M059J (cell line): ENCODE measurements around the gene AP2A1. TPM values are rescaled to one million over a fixed set of nuclear protein-coding genes. Genes with fewer than 3 reads are reported as not detected.

ENCODE experiments used
- DNase-seq: peaks from one replicate; pipeline ENCODE4 v3.0.0-alpha.2; 2012; ENCODE audit warnings: low read depth
- total RNA-seq: library from RNA; depleted of rRNA; stranded (reverse); fragments of >200 nt; shearing (Covaris generic); gene quantifications from 2 replicates; pipeline ENCODE4 v1.2.3, GENCODE V29; 2014

The AP2A1 gene
- total RNA-seq, 1 experiment from 2014 or later = 113 TPM

DNA sequence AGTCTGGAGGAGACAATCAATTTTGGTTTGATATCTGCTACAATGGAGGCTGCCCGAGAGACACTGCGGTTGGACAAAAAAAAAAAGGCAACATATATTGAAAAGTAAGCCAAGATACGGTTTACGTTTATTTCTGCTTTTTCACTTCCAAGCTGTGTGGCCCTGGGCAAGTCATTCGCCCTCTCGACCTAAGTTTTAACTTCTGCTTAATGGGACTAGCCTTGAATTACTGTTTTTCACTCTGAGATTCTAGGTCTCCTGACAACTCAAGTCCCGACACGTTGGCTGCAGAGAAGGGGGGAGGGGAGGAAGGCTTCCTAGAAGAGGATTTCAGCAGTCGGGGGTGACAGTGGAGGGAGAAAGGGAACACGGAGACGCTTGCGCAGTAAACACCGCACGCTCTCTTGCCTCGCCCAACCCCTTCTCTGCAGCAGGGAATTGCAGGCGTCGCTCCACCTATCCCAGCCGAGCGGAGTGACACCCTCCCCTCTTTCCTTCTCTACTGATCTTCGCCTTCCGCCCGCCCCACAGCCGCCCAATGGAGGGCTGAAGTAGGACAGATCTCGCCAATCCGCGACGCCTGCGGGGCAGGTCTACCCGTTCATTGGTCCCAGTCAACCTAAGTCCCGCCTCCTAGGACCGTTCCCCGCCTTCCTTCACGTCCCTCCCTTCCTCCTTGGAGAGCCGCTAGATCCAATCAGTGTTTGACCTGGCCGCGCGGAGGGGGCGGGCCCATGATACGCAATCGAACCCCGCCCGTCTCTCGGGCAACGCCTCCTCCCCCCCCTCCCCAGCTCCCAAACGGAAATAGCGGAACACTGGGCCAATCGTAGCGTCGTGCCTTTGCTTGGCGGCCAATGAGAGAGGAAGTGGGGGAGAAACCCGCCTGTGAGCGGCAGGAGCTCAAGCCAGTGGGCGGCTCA lies 533 bp upstream of the AP2A1 start:
- DNase-seq = peak; percentile 100

DNA sequence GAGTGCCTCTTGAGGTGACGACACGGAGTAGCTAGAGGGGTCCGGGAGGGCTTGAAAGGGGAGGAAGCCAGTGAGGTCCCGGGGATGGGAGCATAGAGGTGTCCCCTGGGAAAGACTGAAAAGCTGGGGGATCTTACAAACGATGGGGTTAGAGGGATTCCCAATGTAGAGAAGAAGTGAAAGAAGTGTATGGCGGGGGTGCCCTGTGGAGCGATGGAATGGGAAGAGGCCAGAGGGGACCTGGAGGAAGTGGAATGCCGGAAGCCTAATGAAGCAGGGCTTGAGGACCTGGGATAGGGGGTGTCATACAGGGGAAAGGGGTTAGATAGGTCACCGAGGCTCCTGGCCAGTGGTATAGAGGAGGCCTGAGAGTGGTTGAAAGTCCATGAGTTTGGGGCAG lies 580 bp downstream of the AP2A1 start:
- DNase-seq = peak; percentile 37

DNA sequence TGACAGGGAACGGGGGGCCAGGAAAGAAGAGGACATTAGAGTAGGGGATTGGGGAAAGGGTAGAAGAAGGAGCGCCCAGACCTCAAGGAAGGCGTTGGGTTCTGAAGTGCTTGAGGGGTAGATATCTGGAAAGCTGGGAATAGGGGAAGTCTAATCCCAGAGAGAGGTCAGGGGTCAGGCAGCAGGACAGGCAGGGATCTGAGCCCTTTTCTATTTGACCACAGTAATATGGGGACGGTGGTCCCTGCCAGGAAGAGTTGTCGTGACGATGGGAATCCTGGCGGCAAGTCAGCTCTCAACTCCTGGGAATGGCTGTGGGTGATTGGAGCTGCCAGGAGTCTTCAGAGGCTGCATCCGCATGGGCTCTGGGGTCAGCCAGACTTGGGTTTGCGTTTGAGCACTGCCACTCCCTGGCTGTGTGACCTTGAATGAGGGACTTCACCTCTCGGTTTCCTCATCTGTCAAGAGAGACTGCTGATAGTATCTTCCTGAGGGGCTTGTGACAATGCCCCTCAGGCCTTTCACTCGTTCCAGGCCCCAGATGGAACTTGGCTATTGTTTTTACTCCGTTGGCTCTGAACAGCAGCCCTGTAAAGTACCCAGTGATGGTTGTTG lies 1.3 kb downstream of the AP2A1 start:
- DNase-seq = no peak

DNA sequence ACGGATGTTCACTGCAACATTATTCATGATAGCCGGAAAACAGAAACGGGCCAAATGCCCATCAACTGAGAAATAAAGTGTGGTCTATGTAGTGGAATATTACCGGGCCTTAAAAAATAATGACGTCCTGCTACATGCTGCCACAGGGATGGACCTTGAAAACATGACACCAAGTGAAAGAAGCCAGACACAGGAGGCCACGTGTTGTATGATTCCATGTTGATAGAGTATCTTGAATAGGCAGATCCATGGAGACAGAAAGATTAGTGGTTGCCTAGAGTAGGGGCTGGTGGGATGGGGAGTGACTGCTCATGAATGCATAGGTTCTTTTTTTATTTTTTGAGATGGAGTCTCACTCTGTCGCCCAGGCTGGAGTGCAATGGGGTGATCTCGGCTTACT lies 3.7 kb downstream of the AP2A1 start:
- no peak for DNase-seq

DNA sequence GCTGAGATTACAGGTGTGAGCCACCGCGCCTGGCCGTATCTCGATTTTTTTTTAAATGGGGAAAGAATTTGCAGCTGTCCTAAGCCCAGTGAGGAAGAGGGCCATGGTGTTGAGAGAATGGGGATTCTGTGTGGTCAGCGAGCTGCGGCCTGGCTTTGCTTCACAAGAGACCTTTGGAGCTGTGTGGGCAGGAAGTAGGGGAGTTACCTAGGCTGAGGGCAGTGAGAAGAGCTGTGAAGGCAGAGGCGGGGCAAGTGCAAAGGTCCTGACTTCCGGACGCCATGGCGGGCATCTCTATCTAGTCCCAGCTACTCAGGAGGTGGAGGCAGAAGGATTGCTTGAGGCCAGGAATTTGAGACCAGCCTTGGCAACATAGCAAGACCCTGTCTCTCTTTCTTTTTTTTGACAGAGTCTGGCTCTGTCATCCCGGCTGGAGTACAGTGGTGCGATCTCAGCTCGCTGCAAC lies 4.9 kb downstream of the AP2A1 start:
- DNase-seq = no peak

DNA sequence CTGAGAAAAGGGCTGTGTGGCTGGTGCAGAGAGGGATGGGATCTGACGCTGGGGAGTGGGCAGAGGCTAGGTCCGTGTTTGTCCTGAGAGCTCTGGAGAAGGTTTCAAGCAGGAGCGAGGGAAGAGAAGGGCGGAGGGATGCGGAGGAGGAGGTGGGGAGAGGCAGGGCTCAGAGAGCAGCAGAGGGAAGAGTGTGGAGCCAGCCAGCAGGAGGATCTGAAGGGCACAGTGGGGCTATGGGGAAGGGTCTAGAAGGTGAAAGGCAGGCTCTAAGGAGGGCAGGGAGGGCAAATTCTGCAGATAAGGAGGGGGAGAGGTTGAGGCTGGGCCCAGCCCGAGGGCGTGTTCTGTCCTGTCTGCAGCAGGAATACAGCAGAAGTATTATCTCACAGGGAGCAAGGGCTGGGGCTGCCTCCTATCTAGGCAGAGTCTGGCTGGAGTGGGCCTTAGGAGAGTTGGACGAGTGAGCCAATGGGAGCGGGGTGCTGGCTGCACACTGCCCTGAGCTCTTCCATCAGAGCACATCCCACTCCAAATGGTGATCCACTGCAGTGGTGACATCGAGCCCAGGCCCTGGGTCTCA lies 6.1 kb downstream of the AP2A1 start:
- no peak for DNase-seq

DNA sequence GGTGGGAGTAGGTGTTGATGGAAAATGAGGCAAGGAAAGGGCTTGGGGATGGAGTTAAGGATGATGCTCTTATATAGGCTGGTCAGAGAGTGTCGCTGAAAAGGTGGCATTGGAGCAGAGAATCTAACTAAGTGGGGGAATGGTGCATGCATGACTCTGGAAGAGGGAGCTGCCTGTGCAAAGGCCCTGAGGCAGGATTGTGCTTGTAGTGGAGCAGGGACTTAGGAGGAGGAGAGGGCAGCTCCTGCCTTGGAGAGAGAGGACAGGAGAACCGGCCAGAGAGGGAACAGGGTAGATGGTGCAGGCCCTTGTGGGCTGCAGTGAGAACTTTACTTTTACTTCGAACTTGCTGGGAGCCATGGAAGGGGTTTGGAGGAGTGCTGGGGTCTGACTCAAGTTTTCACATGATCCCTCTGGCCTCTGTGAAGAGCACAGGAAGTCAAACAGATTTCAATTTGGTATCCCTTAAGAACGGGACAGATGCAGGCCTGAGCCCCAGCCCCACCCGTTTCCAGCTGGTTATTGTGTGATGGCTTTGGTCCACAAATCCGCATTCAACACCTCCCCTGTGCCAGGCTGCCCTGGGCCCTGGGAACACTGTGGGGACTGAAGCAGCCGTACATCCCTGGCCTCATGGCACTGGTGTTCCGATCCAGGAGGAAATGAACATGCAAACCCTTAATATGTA lies 7.0 kb downstream of the AP2A1 start:
- DNase-seq = no peak

DNA sequence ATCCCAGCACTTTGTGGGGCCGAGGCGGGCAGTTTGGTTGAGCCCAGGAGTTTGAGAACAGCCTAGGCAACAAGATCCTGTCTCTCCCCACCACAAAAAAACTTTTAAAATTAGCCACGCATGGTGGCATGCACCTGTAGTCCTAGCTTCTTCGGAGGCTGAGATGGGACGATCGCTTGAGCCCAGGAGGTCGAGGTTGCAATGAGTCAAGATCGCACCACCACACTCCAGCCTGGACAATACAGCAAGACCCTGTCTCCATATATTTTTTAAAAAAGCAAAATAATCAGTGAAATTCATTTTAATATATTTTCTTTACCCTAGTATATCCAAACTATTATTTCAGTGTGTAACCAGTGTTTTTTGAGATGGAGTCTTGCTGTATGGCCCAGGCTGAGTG lies 8.2 kb downstream of the AP2A1 start:
- no peak for DNase-seq

DNA sequence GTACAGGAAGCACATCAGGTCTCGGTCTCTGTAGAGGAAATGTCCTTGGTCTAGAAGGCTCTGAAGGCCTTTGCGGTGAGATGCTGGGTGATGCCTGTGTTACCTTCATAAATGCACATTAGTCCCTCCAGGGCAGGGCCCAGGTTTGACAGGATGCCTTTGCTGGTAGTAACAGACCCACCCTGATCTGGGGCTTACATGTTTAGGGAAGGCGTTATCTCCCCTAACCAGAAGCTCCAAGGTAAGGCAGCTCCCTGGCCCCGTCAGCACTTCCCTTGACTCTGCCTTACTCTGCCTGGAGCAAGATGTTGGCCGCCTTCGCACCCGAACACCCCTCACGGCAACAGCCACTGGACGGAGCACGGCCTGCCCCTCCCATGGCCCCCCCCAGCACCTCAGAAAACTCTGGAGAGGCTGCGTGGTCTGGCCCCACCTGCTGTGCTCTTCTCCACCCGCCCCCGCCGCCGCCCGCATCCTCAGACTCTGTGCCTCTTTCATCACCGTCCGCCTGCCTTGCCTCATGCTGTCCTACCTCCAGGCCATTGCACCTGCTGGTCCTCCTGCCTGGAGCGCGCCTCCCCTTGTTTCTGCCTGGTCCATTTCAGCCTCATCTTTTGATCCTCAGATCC lies 9.1 kb downstream of the AP2A1 start:
- no peak for DNase-seq

DNA sequence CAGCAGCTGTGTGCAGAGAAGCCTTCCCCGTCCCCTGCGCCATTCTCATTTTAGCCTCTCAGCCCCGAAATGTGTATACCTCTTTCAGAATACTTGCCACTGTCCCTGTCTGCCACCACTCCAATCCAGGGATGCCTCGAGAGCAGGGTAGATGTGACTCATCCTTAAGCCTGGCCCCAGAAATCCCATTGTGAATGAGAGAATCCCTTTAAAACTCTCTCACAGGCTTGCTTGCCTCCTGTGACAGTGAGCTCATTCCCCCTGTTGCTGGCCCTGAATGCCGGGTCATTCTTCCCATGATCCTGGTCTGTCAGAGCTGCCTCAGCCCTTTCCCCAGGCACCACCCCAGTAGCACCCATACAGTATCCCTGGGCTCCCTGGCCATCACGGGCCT lies 9.6 kb downstream of the AP2A1 start:
- DNase-seq = no peak

DNA sequence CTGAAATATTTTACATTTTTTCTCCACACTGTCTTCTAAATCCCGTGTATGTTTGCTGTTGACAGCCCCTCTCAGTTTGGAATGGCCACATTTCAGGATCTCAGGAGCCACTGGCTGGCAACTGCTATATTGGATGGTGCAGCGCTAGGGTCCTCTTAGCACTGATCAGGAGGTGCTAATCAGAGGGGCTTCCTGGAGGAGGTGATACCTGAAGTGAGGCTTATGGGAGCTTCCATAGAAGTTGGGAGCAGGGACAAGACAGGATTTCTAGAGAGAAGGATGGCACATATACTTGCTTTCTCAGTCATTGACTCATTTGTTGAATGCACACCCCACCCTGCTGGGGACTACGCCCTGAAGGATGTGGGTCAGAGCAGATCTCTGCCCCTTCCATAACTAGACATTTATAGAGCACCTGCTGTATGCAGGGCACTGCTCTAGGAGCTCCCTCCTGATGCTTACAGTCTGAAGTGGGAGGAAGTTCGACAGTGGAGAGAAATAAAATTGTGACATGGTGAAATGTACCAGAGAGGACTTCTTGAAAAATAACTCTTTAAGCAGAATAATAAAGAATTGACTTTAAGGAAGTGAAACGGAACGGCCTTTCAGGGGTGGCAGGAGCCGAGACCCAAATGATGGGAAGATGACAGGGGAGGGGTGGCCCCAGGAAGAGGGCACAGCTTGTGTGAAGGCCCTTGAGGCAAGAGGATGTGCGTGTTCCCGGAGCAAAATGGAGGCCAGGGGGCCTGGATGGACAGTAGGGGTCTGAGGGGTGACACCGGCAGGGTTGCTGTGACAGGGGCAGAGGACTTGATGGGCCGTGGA lies 13.1 kb downstream of the AP2A1 start:
- no peak for DNase-seq

DNA sequence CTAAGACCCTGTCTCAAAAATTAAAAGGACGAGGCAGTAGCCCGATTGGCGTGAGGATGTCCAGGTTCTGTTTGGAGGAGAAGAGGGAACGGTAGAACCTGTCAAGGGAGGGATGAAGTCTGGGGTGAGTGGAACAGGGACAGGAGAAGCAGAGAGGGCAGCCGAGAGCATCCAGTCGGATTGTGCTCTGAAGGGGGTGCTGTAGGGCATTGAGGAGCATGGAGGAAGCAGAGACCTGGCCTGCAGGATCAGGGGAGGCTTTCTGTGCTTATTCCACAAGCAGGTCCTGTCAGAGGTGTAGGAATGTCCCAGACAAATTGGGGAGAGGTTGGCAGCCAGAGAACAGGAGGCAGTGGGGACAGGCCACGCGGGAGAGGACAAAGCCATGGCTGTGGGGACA lies 14.1 kb downstream of the AP2A1 start:
- no peak for DNase-seq

DNA sequence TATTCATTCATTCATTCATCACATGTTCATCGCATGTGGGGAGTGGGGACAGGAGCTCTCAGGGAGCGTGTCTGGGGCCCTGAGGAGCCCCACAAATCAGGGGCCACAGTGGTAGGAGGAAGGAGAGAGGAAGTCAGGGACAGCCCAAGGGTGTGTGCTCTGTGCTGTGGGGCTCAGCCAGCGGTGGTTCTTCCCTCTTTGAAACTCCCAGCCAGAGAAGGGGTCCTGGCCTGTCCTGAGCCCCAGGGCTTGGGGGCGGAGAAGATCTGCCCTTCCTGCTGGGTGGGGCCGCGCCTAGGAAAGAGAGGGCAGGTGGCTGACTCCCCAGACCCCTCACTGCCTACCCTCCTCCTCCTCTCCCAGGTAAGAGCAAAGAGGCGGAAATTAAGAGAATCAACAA lies 14.6 kb downstream of the AP2A1 start:
- DNase-seq = no peak

DNA sequence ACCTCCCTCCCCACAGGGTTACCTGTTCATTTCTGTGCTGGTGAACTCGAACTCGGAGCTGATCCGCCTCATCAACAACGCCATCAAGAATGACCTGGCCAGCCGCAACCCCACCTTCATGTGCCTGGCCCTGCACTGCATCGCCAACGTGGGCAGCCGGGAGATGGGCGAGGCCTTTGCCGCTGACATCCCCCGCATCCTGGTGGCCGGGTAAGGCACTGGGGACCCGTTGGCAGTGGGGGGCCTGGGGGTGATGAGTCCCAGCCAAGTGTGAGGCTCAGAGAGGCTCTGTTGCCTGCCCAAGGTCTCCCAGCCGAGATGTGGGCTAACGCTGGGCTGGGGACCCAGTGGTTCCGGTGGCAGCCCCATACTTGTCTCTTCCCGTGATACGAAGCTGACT lies 15.7 kb downstream of the AP2A1 start:
- no peak for DNase-seq

DNA sequence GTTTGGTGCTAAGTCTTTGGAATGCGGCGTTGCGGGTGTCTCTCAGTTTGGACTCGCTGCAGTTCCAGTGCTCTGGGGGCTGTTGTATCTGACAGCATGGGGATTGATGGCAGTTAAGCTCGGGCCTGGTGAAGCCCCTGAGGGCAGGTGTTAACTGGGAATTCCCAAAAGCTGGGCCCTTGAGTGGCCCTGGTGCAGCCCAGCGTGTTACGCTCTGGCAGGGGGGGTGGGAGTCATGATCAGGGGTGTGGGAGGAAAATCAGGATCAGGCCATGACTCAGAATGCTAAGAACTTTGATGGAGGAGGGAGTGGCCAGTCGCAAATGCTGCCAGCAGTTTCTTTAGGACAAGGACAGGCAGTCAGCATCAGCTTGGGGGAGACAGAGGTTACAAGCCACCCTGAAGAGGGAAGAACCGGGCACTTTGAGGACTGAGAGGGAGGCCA lies 19.6 kb downstream of the AP2A1 start:
- peak; percentile 38 for DNase-seq

DNA sequence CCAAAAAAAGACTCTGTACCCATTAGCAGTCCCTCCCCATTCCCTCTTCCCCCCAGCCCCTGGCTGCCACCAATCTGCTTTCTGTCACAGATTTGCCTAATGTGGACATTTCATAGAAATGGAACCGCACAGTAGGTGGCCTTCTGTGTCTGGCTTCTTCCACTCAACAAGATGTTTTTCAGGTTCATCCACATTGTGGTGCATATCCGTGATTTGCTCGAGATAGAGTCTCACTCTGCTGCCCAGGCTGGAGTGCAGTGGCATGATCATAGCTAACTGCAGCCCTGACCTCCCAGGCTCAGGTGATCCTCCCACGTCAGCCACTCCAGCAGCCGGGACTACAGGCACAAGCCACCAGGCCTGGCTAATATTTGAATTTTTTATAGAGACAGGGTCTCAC lies 20.9 kb downstream of the AP2A1 start:
- no peak for DNase-seq

DNA sequence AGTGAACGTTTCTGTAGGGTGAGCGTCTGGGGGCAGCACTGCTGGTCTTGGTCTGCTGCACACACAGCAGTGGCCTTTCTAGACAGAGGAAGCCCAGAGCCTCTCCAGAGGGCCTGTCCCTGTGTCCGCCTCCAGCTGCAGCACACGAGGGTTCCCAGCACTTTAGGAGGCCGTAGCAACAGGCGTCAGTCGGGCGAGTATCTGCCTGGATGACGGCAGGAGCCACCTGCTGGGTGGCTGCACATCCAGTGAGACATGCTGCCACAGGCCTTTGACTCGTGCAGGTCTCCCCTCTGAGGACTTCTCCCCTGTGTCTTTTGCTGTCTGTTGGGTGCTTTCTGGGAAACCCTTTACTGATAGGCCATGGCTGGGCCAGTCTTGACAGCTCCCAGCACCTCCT lies 22.1 kb downstream of the AP2A1 start:
- DNase-seq = no peak

DNA sequence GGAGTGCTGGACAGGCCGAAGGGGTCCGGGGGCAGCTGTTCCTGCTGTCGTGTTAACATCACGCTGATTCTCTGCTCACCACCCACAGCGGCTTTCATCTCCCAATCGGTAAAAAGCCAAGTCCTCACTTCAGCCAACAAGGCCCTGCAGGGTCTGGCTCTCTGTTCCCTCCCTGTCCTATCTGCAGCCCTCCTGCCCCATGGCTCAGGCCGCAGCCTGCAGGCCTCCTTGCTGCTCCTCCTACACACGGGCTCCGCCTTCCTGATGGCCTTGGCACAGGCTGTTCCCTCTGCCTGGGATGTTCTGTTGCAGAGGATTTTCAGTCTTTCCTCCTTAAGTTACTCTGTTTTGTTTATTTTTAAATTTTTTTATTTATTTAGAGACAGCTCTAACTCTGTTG lies 24.1 kb downstream of the AP2A1 start:
- no peak for DNase-seq

DNA sequence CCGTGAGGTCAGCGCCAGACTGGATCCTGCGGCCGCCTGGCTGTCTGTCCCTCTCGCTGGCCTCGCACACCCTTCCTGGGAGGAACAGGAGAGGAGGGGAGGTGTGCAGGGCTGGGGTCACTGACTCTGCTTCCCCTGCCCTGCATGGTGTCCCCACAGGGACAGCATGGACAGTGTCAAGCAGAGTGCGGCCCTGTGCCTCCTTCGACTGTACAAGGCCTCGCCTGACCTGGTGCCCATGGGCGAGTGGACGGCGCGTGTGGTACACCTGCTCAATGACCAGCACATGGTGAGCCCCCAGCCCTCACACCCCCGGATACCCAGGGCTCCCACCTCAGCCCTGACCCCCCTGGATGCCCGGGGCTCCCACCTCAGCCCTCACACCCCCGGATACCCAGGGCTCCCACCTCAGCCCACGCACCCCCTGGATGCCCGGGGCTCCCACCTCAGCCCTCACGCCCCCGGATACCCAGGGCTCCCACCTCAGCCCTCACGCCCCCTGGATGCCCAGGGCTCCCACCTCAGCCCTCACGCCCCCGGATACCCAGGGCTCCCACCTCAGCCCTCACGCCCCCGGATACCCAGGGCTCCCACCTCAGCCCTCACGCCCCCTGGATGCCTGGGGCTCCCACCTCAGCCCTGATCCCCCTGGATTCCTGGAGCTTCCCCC lies 25.1 kb downstream of the AP2A1 start:
- DNase-seq = no peak

DNA sequence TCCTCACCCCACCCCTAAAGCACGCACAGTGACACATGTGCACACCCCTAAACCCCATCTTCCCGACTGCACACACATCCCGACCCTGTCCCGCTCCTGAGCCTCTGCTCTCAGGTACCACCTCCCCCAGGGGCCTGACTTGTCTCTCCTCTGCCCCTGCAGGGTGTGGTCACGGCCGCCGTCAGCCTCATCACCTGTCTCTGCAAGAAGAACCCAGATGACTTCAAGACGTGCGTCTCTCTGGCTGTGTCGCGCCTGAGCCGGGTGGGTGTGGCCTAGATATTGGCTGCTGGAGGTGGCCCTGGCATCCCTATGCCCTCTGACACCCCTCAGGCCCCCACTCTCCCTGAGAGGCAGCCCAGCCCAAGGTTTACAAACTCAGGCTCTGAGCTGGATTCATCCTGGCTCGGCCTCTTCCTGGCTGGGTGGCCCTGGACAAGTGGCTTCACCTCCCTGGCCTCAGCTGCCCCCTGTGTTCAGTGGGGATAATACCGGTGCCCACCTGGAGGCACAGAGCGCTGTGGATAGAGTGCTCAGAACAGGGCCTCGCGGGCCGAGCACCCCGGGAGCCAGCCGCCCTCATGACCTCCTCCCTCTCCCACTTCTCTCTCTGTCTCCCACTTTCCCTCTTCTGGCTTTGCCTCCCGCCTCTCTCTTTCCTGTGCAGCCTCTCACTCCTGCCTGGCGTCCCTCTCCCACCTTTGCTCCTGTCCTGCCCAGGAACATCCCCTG lies 26.2 kb downstream of the AP2A1 start:
- DNase-seq = no peak
